Measurements from ENCODE around the gene KAT6B. TPM values are rescaled to one million over a fixed set of nuclear protein-coding genes. Genes with fewer than 3 reads are reported as not detected.
"Not testable (repeated sequence)": the region's sequence is repeated elsewhere in the genome, so short reads cannot be mapped to it uniquely, and the experiment has no call there.

Gene KAT6B
- total RNA-seq, 1 donor = 38.5 TPM

GRCh38 chr10:74855439-74855838 is 29.0 kb downstream of the KAT6B start:
- no peak for DNase-seq (ENCODE audit: low read depth in 2 of 3, low spot score in 2 of 3)

GRCh38 chr10:74856940-74857339 is 30.5 kb downstream of the KAT6B start:
- no peak for DNase-seq (ENCODE audit: low read depth in 2 of 3, low spot score in 2 of 3)

- DNase-seq (ENCODE audit: low read depth in 2 of 3, low spot score in 2 of 3) = no peak
Observed at GRCh38 chr10:74857586-74857985, 31.2 kb downstream of the KAT6B start.

- DNase-seq (ENCODE audit: low read depth in 2 of 3, low spot score in 2 of 3) = no peak
Observed at GRCh38 chr10:74859546-74859945, 33.1 kb downstream of the KAT6B start.

- no peak for DNase-seq (ENCODE audit: low read depth in 2 of 3, low spot score in 2 of 3)
Observed at GRCh38 chr10:74862625-74863024, 36.2 kb downstream of the KAT6B start.

- peak in 2 of 3 donors; percentile 44 to 57 for DNase-seq (ENCODE audit: low read depth in 2 of 3, low spot score in 2 of 3)
Observed at GRCh38 chr10:74863551-74863950, 37.2 kb downstream of the KAT6B start.

- no peak for DNase-seq (ENCODE audit: low read depth in 2 of 3, low spot score in 2 of 3)
Observed at GRCh38 chr10:74867351-74867750, 41.0 kb downstream of the KAT6B start.

GRCh38 chr10:74868392-74868977 is 42.1 kb downstream of the KAT6B start:
- no peak for DNase-seq (ENCODE audit: low read depth in 2 of 3, low spot score in 2 of 3)

- DNase-seq (ENCODE audit: low read depth in 2 of 3, low spot score in 2 of 3) = no peak
Observed at GRCh38 chr10:74869635-74870034, 43.2 kb downstream of the KAT6B start.

- no peak for DNase-seq (ENCODE audit: low read depth in 2 of 3, low spot score in 2 of 3)
Observed at GRCh38 chr10:74870191-74870590, 43.8 kb downstream of the KAT6B start.

GRCh38 chr10:74871595-74872382 is 45.4 kb downstream of the KAT6B start:
- peak in 2 of 3 donors; percentile 36 to 63 for DNase-seq (ENCODE audit: low read depth in 2 of 3, low spot score in 2 of 3)

- no peak for DNase-seq (ENCODE audit: low read depth in 2 of 3, low spot score in 2 of 3)
Observed at GRCh38 chr10:74873803-74874454, 47.5 kb downstream of the KAT6B start.

- no peak for DNase-seq (ENCODE audit: low read depth in 2 of 3, low spot score in 2 of 3)
Observed at GRCh38 chr10:74874649-74875048, 48.2 kb downstream of the KAT6B start.

- no peak for DNase-seq (ENCODE audit: low read depth in 2 of 3, low spot score in 2 of 3)
Observed at GRCh38 chr10:74875068-74875467, 48.7 kb downstream of the KAT6B start.

- DNase-seq (ENCODE audit: low read depth in 2 of 3, low spot score in 2 of 3) = no peak
Observed at GRCh38 chr10:74875966-74876365, 49.6 kb downstream of the KAT6B start.

- not testable (repeated sequence) for DNase-seq (ENCODE audit: low read depth in 2 of 3, low spot score in 2 of 3)
Observed at GRCh38 chr10:74877054-74877453, 50.7 kb downstream of the KAT6B start.

GRCh38 chr10:74877898-74878297 is 51.5 kb downstream of the KAT6B start:
- no peak for DNase-seq (ENCODE audit: low read depth in 2 of 3, low spot score in 2 of 3)

GRCh38 chr10:74880041-74880440 is 53.6 kb downstream of the KAT6B start:
- DNase-seq (ENCODE audit: low read depth in 2 of 3, low spot score in 2 of 3) = no peak

- no peak for DNase-seq (ENCODE audit: low read depth in 2 of 3, low spot score in 2 of 3)
Observed at GRCh38 chr10:74881253-74881884, 55.0 kb downstream of the KAT6B start.

- DNase-seq (ENCODE audit: low read depth in 2 of 3, low spot score in 2 of 3) = no peak
Observed at GRCh38 chr10:74882427-74882826, 56.0 kb downstream of the KAT6B start.

GRCh38 chr10:74882831-74883230 is 56.4 kb downstream of the KAT6B start:
- DNase-seq (ENCODE audit: low read depth in 2 of 3, low spot score in 2 of 3) = no peak

All from hematopoietic multipotent progenitor cell (in vitro differentiated cells).